HG02852 (cell line): ENCODE results near the gene ACKR2.

Experiments
- ATAC-seq: cut with Tn5 transposase; IDR thresholded peaks from one replicate; pipeline ENCODE4 v1.9.1; 2021; ENCODE audit warnings: mild to moderate bottlenecking, moderate library complexity; ENCODE audit not compliant: unreplicated experiment

Gene ACKR2

DNA sequence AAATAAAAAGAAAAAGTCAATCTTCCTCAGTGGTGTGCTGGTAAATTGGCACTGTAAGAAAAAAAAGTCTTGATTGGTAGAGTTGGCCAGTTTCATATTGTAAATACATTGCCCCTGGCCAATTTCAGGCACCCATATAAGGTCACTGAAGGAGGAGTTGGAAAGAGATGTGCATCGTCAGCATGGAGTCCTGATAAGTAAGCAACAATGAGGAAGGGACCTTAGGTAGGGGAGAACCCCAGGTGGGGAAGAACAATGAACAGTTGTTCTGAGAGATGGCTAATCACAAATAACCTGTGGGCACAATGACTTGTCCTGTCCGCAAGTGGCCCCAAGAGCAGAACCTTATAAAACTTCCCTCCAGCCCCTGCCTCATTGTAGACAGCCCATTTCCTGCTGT, 75.1 kb downstream of the ACKR2 start:
- ATAC-seq, result no peak

DNA sequence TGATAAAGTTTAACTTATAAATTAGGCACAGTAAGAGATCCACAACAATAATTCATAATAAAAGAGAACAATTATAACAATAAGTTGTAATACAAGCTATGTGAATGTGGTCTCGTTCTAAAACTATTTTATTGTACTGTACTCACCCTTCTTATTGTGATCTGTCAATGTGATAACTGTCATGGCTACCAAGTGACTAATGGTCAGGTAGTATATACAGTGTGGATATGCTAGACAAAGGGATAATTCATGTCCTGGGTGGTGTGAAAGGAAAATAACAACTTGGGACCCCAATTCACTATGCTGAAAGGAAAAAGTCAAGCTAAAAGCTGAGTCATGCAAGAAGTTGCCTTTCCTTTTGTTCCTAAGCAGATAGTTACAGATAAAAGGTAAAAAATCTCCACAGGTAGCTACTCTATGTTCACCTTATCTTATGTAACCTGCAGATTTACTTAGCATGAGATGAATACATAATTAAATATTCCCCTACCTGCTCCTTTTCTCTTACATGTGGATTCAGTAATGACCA, 77.1 kb downstream of the ACKR2 start:
- ATAC-seq, result no peak

DNA sequence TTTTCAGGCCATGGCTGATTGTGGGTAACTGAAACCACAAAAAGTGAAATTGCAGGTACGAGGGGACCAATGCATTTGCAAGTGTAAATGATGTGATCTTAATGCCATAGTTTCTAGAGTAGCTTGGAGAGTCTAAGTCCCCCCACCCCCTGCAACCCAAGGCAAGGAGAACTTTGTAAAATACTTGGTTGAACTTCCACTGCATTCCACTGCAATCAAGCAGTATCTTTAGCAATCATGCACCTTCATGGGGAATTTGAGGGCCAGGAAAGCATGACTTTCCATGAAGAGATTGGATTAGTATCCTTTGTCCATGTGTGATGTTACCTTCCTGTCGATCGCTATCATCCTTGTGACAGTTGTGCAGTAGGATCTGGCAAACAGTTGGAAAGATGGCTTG, 77.8 kb downstream of the ACKR2 start:
- no peak for ATAC-seq

DNA sequence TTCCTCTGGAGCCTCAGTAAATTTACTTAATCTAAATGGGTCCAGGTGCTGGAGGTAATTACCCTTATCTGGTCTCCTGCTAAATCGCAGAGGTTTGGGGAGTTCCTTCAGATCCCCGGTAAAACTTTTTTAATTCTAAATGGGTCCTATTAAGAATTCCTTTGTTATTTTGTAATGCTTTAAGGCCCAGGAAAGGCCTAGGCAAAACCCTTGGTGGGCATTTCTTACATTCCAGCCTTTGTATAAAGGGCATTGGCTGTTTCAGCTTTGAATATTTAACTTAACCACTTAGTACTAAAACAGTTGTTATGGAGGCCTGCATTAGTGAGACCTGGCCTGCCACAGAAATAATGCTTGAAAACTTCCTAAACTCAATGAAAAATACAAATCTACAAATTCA, 81.8 kb downstream of the ACKR2 start:
- no peak for ATAC-seq

DNA sequence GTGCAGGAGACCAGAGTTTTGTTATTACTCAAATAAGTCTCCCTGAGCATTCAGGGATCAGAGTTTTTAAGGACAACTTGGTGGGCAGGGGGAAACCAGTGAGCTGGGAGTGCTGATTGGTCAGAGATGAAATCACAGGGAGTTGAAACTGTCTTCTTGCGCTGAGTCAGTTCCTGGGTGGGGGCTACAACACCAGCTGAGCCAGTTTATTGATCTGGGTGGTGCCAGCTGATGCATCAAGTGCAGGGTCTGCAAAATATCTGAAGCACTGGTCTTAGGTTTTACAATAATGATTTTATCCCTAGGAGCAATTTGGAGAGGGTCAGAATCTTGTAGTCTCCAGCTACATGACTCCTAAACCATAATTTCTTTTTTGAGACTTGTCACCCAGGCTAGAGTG, 82.9 kb downstream of the ACKR2 start:
- no peak for ATAC-seq

DNA sequence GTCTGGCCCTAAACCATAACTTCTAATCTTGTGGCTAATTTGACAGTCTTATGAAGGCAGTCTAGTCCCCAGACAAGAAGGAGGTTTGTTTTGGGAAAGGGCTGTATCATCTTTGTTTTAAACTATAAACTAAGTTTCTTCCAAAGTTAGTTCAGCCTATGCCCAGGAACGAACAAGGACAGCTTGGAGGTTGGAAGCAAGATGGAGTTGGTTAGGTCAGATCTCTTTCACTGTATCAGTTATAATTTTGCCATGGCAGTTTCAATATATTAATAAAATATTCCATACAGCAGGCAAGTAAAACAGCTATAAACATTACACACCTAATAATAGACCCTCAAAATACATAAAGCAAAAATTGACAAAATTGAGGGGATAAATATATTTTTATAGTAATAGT, 83.6 kb downstream of the ACKR2 start:
- ATAC-seq, result no peak

DNA sequence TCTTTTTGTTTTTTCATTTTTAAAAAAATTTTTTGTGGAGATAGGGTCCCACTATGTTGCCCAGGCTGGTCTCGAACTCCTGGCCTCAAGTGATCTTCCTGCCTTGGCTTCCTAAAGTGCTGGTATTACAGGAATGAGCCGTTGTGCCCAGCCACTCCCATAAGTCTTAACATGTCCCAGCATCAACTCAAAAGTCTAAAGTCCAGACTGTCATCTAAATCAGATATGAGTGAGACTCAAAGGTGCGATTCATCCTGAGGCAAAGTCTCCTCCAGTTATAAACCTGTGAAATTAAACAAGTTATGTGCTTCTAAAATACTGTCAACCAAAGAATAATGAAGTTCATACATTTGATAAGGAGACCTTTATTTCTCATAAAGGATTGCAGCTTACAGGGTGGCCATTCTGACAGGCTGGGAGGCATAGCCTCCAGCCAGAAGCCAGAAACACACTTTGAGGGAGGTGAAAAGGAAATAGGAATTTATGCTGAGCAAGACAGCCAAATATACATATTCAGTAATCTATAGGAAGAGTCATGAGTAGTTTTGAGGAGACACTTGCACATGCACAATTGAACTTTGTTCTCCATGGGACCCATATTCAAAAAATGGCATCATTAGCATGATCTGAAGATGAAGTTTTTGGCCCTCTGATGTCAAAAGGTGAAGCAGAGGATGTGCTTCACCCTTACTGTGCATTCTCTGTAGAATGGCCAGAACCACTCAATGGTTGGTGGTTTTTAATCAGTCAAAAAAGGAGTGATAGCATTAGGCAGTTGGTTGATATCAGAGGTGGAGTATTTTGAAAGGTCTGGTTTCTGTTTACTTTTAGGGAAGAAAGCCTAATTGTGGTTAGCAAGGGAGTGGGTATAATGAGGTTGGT, 85.7 kb downstream of the ACKR2 start:
- no peak for ATAC-seq

DNA sequence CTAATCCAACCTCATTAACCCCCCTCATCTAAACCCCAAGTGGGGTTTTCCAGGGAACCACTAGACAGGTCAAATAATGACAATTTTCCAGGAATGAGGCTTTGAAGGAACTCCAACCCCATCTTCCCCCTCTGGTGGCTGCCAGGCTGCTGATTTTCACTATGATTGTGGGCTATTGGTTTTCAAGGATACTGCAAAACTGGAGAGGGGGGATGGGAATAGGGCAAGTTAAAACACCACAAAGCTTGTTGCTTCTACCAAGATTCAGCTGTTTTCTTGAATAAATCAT, 86.3 kb downstream of the ACKR2 start:
- ATAC-seq, result no peak

DNA sequence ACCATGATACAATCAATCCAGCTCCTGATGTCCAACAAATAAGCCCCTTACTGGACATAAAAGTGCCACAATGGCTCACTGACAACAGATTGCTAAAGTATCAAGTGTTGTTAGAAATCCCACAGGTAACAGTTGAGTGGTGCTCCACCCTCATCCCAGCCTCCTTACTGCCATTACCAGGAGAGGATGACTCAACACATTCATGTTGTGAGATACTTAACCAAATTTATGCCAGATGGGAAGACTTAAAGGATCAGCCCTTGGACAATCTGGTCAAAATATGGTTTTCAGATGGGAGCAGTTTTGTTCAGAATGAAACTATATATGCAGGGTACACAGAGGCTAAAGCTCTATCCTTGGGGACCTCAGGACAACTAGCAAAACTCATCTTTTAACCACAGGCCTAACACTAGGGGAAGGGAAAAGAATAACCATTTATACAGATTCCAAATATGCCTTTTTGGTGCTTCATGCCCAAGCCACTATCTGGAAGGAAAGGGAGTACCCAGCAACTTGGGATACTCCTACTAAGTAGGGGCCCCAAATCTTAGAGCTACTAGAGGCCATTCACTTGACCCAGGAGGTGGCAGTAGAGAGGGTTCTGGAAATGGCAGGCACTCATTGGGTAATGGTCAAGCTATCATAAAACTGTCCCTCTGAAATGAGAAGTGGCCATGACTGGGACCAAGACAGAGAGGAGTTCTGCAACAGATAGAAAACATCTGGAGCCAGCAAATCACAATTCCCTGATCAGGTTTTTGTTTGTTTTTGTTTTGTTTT, 89.8 kb downstream of the ACKR2 start:
- no peak for ATAC-seq

DNA sequence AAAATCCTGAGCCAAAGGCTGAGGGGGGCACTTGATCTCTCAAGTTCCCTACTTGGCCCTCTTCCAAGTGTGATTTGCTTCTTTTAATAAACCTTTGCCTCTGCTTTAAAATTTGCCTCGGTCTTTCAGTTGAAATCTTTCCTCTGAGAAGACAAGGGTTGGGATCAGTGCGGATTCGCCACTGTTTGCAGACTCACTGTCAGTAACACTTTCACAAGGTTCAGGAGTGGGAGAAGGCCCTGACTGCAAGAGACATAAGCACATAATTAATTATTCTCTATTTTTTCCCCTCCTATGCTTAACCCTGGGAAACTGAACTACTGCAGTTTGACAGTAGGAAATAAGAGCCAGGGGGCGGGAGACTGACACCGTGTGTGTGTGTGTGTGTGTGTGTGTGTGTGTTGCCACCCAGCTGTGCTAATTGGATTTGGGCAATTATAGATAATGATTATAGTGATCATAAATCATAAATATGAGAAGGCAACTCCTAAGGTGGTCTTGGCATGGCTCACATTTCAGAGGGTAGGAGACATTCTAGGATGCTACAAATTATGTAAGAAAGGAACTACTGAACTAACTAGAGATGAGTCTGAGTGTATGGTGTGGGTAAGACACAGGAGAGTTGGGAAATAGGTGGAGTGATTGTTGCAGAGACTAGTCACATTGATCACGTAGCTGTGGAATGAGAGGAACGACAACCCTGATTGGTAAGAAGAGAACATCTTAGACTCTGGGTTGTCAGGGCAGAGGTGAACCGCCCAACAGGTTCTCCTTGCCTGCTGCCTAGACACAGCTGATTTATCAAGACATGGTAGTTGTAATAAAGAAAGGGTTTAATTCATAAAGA, 91.2 kb downstream of the ACKR2 start:
- no peak for ATAC-seq

DNA sequence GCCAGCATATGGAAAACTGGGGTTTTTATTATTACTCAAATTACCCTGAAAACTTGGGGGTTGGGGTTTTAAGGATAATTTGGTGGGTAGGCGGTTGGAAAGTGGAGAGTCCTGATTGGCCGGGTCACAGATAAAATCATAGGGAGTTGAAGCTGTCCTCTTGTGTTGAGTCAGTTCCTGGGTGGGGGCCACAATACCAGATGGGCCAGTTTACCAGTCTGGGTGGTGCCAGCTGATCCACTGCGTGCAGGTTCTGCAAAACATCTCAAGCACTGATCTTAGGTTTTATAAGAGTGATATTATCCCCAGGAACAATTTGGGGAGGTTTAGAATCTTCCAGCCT, 91.8 kb downstream of the ACKR2 start:
- ATAC-seq, result no peak

DNA sequence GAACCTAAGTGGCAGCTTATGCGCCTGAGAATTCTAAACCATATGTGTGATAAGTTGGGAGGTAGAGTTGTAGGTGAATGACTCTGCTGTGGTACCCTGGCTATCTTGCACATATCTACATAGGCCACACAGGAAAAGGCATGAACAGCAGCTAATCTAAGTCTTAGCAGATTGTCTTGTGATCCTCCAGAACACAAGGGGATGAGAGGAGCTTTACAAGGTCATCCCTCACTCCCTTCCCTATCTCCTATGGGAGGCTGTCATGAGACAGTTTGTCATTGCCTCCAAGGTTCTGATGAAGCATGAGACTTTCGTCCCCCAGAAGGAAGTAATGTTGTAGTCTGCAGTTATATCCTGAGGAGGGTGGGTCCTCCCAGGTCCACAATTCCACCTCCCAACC, 93.0 kb downstream of the ACKR2 start:
- ATAC-seq, result no peak

DNA sequence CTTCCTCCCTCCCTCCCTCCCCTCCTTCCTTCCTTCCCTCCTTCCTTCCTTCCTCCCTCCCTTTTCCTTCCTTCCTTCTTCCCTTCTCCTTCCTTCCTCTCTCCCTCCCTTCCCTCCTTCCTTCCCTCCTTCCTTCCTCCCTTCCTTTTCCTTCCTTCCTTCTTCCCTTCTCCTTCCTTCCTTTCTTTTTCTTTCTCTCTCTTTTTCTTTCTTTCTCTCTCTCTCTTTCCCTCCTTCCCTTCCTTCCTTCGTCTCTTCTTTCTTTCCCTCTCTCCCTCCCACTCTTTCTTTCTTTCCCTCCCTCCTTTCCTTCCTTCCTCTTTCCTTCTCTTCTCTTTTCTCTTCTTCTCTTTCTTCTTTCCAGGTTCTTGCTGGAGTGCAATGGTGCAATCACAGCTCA, 94.8 kb downstream of the ACKR2 start:
- ATAC-seq, result no peak

DNA sequence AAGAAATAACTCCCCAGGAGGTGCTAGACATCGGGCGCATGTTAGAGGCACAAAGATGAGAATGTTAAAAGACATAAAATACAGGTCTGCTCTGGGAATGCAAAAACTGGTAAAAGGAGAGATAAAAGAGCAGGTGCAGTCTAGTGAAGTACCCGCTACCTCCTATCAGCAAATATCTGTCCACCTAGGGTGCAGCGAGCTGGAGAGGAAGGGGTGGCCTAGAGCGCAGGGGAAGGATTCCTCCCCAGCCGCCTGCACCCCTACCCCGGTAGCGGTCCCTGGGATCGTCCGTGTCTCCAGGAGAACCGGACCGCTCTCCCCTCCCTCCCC, 96.5 kb downstream of the ACKR2 start:
- no peak for ATAC-seq

DNA sequence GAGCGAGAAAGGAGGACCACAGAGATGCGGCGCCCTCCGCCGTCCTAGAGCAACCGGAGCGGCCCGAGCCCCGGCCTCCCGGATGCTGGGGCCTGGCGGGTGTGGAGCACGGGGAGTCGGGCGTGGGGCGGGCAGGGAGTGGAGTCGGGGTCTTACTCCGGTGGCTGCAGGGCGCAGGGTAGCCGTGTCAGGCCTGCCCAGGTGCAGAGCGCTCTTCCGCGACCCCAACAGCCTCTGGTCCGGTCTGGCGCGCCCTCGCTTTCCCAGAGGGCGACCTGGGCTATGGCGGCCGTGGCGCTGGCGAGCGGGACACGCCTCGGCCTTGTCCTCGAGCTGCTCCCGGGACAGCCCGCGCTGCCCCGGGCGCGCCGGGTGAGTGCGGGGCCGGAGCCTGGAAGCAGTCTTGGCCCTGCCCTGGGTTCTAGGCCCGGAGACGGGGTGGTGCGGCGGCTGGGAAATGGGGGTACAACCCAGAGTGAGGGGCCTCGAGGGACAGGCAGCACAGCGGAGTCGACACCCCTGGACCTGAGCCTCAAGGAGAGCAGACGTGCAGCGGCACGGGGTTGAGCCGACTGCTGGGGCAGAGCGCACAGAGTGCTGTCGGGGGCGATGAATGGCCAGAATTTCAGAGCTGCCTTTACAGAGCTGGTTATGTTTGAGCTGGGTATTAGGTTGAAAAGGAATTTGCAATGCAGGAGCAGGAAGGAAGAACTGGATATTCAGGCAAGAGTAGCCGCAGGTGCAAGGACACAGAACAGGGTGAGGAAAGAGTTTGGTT, 97.0 kb downstream of the ACKR2 start, which contains the start of gene ZNF662:
Gene ZNF662 (plus strand): TSS at position 73 of the 778 bp plus-strand sequence. CDS start 1,973 bp downstream, outside the sequence.
- no peak for ATAC-seq

DNA sequence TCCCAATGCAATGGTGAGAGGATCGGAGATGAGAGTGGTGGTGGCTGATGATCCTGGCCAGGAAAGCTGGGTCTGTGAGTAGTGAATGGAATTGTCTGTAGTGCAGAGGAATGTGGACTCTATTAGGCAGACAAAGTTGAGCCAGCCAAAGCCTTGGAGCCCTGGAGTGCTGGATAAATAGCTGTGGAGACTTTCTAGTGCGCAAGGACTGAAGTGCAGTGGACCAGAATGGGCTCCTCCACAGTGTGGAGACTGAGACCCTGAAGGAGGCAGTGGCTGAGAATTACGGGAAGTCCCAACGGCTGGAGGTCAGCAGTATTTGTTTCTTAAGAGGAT, 97.6 kb downstream of the ACKR2 start:
- ATAC-seq, result no peak

DNA sequence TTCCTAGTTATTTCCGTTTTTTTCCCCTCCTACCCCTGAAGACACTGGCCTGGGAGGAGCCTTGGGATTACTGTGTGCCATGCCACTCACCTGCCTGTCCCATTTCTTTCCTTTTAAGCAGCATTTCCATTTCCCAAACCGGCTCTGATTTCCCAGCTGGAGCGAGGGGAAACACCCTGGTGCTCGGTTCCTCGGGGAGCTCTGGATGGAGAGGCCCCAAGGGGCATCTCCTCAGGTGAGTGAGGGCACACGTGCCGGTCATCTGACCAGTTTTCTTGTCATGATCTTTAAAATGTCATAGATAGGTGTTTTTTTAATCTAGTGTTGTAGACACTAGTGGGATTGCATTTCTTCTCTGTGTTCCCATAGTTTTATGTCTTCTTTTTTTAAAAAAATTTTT, 99.4 kb downstream of the ACKR2 start:
- no peak for ATAC-seq

DNA sequence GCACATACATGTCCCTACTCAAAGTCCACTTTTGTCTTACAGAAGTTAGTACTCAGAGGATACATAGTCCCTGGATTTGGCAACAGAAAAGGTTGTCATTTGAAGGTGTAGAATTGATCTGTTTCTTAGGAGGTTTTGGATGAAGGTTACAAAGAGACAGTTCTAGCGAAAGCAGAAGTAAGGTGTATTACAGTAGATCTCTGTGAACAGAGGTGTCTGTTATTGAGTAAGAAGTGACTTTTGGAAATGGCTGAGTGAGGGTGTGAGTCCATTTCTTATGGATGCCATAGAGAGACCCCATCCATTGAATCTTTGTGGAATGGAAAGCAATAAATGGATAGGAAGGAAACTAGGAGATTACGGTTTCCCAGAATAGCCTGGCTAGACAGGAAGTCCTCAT, 102.3 kb downstream of the ACKR2 start:
- ATAC-seq, result no peak

DNA sequence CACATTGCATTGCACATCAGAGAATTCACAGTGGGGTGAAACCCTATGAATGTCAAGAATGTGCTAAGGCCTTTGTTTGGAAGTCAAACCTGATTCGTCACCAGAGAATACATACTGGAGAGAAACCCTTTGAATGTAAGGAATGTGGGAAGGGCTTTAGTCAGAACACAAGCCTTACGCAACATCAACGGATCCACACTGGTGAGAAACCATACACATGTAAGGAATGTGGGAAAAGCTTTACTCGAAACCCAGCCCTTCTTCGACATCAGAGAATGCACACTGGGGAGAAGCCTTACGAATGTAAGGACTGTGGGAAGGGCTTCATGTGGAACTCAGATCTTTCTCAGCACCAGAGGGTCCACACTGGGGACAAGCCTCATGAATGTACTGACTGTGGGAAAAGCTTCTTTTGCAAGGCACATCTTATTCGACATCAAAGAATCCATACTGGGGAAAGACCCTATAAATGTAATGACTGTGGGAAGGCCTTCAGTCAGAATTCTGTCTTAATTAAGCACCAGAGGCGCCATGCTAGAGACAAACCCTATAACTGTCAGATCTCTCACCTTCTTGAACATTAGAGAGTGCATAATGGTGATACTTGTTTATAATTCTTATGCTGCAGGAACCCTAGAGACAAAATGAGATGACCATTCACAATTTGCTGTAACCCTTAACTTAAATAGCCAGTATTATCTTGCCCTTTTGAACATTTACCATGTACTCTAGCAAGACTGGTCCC, 105.7 kb downstream of the ACKR2 start:
- ATAC-seq, result no peak
